SK-N-SH treated with all-trans-retinoic acid at 6 μM for 48 hours (cell line): ENCODE results near the gene MBNL3.

Experiments
- ARNTL ChIP-seq: fragments of 450-650 bp; formaldehyde crosslinking; IDR thresholded peaks from 2 replicates; pipeline ENCODE4 v1.5.0; 2020; ENCODE audit warnings: low read depth, mild to moderate bottlenecking, moderate library complexity, borderline replicate concordance
- CREB5 ChIP-seq: fragments of 250-450 bp; sonication (Bioruptor Pico); IDR thresholded peaks from 2 replicates; pipeline ENCODE4 v1.5.1; 2020; ENCODE audit warnings: low read depth, mild to moderate bottlenecking, moderate library complexity
- GLIS3 ChIP-seq: fragments of 250-450 bp; sonication (Bioruptor Pico); IDR thresholded peaks from 2 replicates; pipeline ENCODE4 v1.5.0; 2020; ENCODE audit warnings: mild to moderate bottlenecking, moderate library complexity
- ISL1 ChIP-seq: fragments of 250-450 bp; sonication (Bioruptor Pico); IDR thresholded peaks from 2 replicates; pipeline ENCODE4 v2.1.2; 2022; ENCODE audit warnings: mild to moderate bottlenecking, moderate library complexity
- OSR1 ChIP-seq: fragments of 250-450 bp; sonication (Bioruptor Pico); IDR thresholded peaks from 2 replicates; pipeline ENCODE4 v1.8.0; 2022; ENCODE audit warnings: moderate library complexity, mild to moderate bottlenecking, inconsistent platforms
- PATZ1 ChIP-seq: fragments of 250-450 bp; sonication (Bioruptor Pico); IDR thresholded peaks from 2 replicates; pipeline ENCODE4 v1.8.0; 2020; ENCODE audit warnings: mild to moderate bottlenecking, moderate library complexity, borderline replicate concordance
- RARB ChIP-seq: fragments of 250-450 bp; sonication (Bioruptor Pico); IDR thresholded peaks from 2 replicates; pipeline ENCODE4 v1.8.0; 2021; ENCODE audit warnings: mild to moderate bottlenecking, moderate library complexity
- ZFP3 ChIP-seq: fragments of 250-450 bp; sonication (Bioruptor Pico); IDR thresholded peaks from 2 replicates; pipeline ENCODE4 v1.5.0; 2020; ENCODE audit warnings: mild to moderate bottlenecking, moderate library complexity

- TF ChIP-seq CREB5 (no peak), PATZ1 (no peak), GLIS3 (no peak), OSR1 (CRISPR knock-in tag) (no peak), ISL1 (CRISPR knock-in tag) (no peak), ZFP3 (CRISPR knock-in tag) (no peak), RARB (no peak), ARNTL (CRISPR knock-in tag) (no peak)
Observed at GRCh38 chrX:132331000-132331399, 157.8 kb downstream of the MBNL3 start.
